Fibroblast of villous mesenchyme (primary cell): ENCODE results near the gene KRTAP10-1. TPM values are rescaled to one million over a fixed set of nuclear protein-coding genes. Genes with fewer than 3 reads are reported as not detected.
"Not testable (repeated sequence)": the region's sequence is repeated elsewhere in the genome, so short reads cannot be mapped to it uniquely, and the experiment has no call there.

Experiments
- DNase-seq: peaks from one replicate; pipeline ENCODE4 v3.0.0-alpha.2; 2010; ENCODE audit warnings: low read depth
- H3K4me3 ChIP-seq: 2 replicates; pipeline ENCODE4 v1.5.1; 2011; ENCODE audit warnings: low read depth, mild to moderate bottlenecking, low read length
- CTCF ChIP-seq: IDR thresholded peaks from 2 replicates; pipeline ENCODE4 v1.5.1; 2012; ENCODE audit warnings: low read depth, mild to moderate bottlenecking, low read length; ENCODE audit not compliant: insufficient read depth
- total RNA-seq: library from RNA; depleted of rRNA; stranded (reverse); fragments of >200 nt; gene quantifications from 2 replicates; pipeline ENCODE4 v1.2.3, GENCODE V29; 2012

The KRTAP10-1 gene
- total RNA-seq, 1 donor, result not detected

DNA sequence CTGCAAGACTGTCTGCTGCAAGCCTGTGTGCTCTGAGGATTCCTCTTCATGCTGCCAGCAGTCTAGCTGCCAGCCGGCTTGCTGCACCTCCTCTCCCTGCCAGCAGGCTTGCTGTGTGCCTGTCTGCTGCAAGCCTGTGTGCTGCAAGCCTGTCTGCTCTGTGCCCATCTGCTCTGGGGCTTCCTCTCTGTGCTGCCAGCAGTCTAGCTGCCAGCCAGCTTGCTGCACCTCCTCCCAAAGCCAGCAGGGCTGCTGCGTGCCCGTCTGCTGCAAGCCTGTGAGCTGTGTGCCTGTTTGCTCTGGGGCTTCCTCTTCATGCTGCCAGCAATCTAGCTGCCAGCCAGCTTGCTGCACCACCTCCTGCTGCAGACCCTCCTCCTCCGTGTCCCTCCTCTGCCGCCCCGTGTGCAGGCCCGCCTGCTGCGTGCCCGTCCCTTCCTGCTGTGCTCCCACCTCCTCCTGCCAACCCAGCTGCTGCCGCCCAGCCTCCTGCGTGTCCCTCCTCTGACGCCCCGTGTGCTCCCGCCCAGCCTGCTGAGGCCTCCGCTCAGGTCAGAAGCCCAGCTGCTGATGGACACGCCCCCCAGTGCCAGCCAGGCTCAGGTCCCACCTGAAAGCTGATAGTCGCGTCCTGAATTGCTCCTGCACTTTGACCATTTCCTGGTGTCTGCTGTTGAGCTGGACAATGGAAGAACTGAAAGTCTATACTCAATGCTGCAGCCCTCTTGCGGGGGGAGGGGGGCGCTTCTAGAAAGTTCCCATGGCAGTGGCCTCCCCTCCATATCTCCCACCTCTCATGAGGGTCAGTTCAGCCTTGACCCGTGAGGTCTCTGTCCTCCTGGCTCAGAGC, 34.7 kb upstream of the KRTAP10-1 start:
- H3K4me3 ChIP-seq, result no peak overlapping the region
- no peak for DNase-seq
- TF ChIP-seq CTCF, result no peak

DNA sequence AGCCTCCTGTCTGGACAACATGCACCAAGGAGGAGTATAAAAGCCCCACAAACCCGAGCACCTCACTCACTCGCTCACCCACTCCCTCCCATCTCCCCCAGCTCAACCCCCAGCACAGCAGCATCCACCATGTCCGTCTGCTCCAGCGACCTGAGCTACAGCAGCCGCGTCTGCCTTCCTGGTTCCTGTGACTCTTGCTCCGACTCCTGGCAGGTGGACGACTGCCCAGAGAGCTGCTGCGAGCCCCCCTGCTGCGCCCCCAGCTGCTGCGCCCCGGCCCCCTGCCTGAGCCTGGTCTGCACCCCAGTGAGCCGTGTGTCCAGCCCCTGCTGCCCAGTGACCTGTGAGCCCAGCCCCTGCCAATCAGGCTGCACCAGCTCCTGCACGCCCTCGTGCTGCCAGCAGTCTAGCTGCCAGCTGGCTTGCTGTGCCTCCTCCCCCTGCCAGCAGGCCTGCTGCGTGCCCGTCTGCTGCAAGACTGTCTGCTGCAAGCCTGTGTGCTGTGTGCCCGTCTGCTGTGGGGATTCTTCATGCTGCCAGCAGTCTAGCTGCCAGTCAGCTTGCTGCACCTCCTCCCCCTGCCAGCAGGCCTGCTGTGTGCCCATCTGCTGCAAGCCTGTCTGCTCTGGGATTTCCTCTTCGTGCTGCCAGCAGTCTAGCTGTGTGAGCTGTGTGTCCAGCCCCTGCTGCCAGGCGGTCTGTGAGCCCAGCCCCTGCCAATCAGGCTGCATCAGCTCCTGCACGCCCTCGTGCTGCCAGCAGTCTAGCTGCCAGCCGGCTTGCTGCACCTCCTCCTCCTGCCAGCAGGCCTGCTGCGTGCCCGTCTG, 33.8 kb upstream of the KRTAP10-1 start, which contains the start of gene KRTAP10-4:
TSS of gene KRTAP10-4 (plus strand) at position 100 of the 827 bp plus-strand sequence. CDS start at position 130, 30 bp downstream.
- DNase-seq, H3K4me3 ChIP-seq: not testable (repeated sequence)

DNA sequence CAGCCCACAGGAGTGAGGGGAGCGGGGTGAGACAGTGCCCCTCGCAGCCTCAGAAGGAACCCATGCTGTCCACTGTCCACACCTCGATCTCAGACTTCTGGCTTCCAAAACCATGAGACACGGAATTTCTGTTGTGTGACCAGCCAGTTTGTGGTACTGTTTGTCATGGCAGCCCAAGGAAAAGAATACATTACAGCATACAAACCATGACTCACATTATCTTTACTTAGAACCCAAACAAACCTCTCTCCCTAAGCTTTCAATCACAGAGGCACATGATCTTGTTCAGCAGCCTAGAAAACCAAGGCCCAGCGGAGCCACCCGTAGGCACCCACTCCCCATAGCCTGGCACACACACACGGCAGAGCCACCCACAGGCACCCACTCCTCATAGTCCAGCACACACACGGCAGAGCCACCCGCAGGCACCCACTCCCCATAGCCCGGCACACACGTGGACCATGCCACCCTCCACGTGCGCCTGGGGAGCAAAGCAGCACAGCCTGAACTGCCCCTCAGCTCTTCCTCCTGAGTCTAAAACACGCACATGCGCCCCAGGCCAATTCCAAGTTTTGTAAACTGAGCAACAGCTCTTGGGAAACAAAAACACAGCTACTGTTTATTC, 33.1 kb upstream of the KRTAP10-1 start:
- TF ChIP-seq CTCF, result no peak
- no peak for DNase-seq
- no peak overlapping the region for H3K4me3 ChIP-seq

DNA sequence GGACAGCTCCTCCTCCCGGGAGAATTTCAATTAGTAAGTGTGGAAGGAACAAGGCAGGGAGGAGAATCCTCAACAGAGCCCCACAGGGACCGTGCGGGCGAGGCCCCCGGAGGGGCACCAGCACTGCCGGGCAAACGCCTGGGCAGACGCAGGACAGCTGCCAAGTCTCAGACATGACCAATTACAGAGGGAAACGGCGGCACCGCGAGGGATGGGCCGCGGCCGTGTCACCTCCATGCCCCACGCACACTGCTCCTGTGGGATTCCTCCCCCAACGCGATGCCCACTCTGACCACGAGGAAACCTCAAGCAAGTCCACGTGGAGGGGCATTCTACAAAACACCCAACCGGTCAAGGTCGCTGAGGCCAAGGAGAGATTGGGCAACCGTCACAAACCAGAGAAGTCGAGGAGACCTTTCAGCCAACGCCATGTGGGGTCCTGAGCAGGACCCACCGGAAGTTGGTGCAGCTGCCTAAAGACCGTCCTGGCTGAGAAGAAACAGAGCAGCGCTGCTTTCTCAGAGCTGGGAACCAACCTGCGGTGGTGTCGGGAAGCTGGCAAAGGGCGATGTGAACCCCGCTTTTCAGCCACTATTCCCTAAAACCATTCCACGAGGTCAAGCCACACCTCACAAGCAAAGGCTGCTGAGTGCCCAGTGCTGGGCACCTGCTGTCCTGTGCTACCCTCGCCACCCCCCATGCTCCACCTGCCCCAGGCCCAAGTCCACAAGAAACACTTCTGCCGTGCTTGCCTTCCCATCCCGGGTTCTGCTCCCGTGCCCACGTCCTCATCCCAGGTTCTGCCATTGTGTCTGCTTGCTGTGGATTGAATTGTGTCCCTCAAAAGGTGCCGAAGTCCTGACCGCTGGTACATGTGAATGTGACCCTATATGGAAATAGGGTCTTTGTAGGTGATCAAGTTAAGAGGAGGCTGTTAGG, 32.1 kb upstream of the KRTAP10-1 start:
- DNase-seq, result no peak
- H3K4me3 ChIP-seq, result no peak overlapping the region
- TF ChIP-seq CTCF, result no peak

- DNase-seq, result no peak
- TF ChIP-seq CTCF, result no peak
- no peak overlapping the region for H3K4me3 ChIP-seq
These were observed 31.3 kb upstream of the KRTAP10-1 start for GRCh38 chr21:44571296-44571695.

DNA sequence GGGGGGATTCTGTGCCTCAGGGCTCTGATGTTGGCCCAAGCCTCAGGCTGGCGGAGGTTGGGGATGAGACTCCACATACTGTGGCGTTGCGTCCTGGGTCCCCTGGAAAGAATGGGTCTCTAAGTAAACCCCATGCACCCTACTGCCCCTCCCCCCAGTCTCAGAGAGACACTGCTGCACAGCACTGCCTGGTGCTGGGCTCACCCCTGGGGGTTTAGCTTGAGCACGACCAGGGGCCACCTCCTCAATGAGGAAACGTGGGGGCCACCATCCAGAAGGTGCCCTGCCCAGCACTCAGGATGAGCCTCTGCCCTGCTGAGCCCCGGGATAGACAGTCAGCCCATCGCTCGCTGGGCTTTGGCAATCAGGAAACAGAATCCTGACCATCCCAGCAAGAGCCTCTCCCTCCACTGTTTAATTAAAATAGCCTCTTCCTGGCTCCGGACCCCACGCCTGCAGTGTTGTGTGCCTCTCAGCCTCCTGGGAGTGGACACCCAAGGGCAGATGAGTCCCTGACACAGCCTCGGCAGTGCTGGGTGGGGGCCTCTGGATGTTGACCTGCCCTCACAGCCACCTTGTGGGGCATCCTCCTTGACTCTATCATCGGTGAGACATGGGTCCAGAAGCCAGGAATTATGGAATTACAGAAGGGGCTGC, 30.0 kb upstream of the KRTAP10-1 start:
- DNase-seq, result no peak
- no peak for TF ChIP-seq CTCF
- no peak overlapping the region for H3K4me3 ChIP-seq
